HG02852 (cell line): Measurements from ENCODE around the gene FAM163B.

Source experiments
- ATAC-seq: cut with Tn5 transposase; IDR thresholded peaks from one replicate; pipeline ENCODE4 v1.9.1; 2021; ENCODE audit warnings: mild to moderate bottlenecking, moderate library complexity; ENCODE audit not compliant: unreplicated experiment

Gene FAM163B

DNA sequence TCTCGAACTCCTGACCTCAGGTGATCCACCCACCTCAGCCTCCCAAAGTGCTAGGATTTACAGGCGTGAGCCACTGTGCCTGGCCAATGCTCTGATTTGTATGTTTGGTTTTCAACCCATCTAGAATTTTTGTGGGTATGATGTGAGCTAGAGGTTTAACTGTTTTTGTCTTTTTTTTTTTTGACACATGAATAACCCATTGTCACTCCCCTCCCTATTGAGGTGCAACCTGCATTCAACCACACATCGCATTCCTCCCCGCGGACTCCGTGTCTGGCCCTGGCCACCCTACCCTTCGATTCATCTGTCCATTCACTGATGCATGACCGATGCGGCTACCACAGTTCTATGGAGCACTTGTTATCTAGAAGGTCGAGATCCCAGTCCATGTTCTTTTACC, 9.5 kb upstream of the FAM163B start:
- no peak for ATAC-seq

DNA sequence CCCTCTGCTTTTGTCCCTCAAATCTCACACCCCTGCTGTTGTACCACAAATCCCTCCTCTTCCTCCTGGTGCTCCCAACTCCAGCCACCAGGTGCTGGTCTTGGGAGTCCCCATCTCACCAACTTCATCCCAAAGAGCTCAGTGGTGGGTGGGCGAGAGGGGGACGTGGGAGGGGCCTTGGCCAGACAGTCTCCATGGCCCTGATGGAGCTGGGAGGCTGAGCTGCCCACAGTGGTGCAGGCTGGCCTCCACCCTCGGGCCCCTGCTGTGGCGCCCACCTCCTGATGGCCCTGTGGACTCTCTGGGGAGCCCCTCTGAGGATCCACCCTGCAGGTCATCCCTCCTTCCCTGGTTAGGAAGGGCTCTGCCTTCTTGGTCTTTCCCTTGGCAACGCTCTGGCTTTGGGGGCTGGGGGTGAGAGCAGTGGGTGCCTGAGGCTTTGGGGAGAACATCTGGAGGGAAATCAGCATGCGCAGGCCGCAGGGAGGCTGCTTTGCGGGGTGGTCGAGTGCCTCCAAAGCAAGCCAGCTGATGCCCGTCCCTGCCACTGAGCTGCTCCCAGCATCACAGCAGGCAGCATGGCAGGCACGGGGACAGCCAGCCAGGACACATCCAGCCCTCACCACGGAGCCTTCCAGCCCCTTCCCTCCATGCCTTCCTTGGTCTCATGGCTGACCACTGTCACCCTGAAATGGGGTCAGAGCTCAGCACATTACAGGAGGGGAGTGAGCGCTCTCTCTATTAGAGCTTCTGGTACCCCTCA, 7.6 kb upstream of the FAM163B start:
- no peak for ATAC-seq

DNA sequence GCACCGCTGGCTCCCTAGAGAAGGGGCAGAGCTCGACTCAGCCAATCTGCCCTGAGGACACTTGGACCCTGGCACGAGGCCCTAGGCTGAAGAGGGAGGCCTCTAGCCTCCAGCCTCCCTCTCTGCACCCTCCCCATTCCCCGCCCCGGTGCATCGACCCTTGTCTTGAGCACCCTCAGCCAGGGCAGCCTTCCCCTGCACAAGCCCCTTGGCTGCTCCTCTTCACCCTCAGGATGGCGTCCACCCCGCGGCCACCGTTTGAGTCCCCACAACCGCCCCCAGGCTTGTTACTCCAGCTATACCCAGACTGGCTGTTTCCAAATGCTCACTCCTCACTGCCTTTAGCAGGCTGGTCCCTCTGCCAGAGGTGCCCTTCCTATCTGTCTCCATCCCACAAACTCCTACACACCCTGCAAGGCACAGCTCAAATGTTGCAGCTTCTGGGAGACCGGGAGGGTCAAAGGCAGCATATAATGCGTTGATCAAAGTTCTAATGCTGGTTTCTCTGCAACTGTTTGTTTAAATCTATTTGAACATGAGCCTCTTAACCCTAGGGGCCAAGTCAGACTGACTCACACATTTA, 6.5 kb upstream of the FAM163B start:
- no peak for ATAC-seq

DNA sequence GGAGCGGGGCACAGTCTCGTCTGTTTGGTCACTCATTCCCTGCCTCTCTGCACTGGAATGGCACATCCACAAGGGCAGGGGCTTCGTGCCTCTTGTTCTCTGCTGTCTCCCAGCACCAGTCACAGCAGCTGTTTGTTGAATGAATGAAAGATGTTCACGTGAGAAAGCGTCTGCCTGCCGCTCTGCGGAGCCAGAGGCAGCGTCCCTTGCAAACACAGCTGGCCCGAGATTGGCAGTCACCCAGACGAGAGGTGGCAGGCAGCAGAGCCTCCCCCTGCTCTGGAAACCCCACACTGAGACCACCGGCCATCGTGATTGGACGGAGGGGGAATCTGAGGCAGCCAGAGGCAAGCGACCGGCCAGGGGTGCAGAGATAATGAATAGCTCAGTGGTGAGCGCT, 6.0 kb upstream of the FAM163B start:
- ATAC-seq: no peak

DNA sequence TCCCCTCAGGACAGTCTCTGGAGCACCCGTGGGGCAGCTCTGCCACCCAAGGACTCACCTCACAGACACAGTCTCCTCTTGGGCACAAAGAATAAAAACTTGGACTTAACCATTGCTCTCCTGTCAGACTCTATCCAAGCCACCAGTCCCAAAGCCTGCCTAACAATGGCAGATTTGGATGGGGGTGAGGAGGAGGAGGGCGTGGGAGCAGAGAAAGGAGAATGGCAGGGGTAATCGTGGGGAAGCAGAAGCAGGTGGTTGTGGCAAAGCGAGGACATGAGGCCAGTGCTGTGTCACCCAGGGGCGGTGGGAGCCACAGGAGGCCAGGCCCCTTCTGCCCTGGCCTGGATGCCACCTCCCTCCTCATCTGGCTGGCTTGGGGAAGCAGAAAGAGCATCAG, 5.5 kb upstream of the FAM163B start:
- ATAC-seq: no peak

DNA sequence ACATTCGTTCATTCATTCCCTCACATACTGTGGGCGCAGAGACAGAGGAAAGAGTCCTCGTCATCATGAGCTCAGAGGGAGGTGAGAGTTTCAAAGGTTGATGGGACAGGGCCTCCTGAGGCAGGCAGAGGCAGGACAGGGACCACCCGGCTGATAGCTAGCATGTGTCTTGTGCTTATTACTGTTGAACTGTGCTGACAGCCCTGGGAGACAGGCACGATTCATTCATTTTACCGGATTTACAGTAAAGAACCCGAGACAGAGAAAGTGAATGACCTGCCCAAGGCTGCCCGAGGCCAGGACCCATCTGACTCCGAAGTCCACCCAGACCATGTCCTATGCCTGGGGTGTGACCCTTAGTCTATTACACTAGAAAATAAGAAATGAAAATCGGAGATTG, 4.9 kb upstream of the FAM163B start:
- ATAC-seq: no peak

DNA sequence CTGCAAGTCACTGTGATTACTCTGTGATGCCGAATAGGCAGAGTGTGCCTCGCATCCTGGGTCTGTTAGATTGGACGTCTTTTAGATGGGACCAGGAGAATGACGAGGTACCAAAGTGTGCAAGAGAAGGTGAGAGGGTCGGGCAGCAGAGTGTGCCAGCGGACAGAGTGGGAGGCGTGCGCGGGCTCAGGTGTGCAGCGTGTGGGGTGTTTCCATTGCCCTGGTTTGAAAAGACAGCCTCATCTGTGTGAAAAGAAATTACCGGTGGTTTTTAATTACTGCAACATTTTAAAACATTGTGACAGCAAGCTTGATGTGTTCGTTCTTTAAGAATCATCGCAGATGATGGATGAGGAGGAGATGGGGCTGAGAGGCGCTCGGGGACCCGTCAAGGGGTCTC, 4.2 kb upstream of the FAM163B start:
- ATAC-seq: no peak

DNA sequence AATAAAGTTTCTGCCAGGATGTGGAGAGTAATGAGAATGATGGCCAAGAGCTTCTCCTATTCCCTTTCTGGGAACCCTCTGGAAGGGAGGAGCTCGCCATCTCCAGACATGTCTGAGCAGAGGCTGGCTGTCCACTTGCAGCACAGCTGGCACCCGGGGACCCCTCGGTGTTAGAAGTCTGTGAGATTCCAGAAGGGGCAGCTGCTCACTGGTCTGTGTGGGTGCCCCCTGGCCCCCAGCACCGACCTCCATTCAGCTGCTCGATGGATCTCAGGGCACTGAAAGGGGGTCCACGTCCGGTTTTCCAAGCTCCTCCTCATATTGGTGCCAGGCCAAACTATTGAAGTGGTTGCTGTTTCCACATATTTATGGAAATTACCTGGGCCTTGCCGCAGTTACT, 3.6 kb upstream of the FAM163B start:
- ATAC-seq: no peak

DNA sequence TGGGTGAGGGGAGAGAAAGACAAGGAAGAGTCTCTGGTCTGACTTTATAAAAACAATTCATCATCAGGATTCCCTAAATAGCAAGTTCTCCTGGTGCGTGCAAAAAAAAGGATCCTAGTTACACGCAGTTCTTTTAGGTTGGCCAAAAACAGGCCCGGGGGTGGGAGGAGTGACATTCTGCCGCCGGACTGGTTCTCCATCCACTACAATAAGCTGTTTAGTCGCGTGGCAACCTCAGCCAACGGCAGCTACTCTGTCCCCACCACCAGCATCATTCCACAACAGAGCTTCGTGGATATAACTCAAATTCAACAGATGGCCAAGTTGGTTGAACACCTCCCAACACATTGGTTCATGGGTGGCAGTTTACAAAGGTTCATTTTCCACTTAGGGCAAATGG, 2.9 kb upstream of the FAM163B start:
- no peak for ATAC-seq

DNA sequence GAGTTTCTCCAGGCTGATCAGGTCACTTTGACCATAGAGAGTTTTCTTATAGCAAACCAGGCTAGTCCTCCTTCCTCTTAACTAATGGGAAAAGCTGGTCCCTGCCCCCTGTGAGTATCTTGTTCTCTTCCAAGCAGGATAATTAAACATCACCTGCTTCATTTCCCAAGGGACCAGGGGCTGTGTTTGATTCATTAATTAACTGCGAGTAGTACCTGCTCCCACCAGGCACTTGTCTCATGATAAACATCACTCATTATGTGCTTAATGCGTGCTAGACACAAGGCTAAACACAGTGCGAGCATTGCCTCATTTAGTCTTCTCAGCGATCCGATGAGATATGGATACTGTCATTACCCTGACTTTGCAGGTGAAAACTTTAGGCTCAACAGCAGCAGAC, 1.7 kb upstream of the FAM163B start:
- ATAC-seq: no peak

DNA sequence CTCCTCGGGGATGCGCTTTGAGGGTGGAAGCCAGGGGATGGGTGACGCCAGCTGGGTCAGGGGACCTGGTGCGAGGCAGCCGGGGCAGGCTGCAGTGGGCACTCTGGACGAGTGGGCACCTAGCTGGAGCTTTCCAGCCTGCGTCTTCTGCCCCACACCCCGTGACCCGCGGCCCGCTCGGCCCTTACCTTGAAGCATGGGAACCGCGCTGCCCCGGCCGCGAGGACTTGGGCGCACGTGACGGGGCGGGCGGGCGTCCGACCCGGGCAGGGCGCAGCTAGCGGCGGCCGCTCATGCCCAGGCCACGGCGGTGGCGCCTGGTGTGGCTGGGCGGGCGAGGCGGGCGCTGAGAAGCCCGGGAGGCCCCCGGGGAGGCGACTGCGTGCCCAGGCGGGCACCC, 300 bp downstream of the FAM163B start:
- ATAC-seq: no peak

DNA sequence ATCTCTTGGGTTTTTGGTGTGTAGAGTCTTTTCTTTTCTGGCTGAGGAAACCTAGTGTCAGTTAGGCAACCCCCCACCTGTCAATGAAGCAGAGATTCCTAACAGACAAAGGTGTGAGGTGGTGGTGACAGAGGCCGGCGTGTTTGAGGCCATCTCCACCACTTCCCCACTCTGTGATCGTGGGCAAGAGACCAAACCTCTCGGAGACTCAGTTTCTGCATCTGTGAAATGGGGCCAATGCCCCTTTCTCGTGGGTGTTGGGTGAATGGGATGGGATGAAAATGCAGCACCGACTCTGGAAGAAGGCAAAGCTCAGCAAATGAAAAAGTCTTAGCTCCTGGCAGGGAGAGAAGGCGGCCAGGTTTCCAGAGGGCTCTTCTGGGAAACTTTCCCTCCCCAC, 807 bp downstream of the FAM163B start:
- ATAC-seq: no peak

DNA sequence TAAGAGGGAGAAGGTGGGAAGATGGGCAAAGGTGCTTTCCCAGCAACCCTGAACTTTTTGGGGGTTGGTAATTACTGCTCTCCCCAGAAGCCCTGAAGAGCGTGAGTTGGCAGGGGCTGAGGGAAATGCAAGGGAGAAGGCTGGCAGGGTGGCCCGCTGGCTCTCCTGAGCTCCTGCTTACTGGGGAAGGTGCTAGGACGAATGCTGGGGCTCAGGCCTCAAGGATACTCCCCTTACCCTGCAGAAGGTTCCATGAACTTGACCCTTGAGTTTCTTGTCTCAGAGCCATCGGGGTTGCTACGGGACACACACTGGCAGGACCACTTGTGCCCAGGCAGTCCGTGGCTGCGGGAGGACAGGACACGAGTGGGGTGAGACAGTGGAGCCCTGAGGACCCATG, 1.2 kb downstream of the FAM163B start:
- ATAC-seq: no peak

DNA sequence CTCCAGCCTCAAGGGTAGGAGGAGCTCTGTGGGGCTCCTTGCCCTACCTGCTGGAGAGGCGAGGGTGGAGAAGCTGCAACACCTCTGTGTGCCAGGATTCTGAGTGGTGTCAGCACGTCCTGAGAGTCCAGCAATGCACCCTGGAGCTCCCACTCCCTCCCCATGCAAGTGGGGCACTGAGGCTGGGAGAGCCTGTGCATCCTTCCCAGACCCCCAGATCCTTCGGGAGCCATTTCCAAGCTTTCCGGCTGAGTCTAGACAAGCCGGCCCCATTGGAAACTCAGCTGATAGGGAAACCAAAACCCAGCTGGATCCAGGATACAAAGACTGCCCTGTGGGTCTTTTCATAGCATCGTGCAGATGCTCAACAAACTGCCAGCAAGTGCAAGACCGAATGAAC, 1.8 kb downstream of the FAM163B start:
- ATAC-seq: no peak

DNA sequence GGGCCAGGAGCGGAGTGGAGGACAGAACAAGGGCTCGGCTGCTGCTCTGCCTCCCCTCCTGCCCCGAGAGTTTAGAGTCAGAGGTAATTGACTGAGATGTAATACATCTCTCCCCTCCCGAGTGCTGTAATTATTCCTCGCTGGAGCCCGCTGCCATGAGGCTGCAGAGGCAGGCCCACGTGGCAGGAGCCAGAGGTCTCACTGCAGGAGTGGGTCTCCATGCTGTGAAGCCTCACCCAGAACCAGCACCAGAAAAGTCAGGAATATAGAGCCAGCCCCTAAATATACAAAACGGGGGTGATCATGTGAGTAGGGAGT, 2.5 kb downstream of the FAM163B start:
- no peak for ATAC-seq

DNA sequence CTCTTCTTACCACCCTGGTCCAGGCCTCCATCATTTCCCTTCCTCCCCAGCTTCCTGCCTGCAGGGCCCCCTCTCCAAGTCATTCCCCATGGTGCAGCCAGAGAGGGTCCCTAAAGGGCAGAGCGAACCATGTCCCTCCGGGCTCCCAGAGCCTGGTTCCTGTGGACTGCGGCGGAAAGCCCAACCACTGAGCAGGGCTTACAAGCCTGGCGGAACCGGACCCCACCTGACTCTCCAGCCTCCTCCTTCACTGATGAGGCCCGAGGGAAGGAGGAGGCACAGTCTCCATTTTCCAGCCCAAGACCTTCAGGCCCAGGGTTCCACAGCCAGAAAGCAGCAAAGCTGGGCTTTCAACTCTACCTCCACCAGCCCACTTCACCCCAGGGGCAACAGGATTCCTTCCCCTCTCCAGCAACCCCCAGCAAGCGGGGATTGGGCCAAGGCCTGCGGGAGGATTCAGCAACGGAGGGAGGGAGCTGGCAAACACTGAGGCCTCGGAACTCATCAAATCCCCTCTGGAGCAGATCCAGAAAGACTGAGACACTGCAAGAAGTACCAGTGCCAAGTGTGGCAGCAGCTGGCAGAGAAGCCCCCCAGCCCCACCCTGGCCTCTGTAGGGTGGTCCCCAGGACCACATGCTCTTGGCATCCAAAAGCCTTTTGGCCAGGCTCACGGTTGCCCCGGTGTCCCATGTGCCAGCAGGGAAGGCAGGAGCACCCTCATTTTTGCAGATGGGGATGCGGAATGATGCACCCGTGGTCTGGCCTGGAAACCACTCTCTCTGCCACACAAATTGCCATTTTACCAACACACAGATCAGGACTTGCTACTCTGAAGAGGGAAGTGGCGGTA, 3.1 kb downstream of the FAM163B start:
- no peak for ATAC-seq

DNA sequence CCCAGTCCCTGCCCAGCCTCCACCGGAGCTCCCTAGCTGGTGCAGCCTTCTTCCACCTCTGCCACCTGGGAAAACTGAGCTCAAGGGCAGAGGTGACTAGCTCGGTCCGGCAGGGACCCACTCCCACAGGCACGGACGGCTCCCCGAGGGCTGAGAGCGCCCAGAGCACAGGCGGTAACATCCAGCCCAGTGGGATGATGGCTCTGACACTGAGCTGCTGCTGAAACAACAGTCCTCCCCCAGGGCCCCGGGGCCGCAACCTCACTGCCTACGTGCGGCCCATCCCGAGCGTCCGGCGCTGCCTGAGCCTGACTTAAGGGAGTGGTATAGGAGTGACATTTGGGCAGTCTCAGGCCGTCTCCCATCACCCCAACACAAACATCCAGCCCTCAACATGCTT, 3.7 kb downstream of the FAM163B start:
- no peak for ATAC-seq

DNA sequence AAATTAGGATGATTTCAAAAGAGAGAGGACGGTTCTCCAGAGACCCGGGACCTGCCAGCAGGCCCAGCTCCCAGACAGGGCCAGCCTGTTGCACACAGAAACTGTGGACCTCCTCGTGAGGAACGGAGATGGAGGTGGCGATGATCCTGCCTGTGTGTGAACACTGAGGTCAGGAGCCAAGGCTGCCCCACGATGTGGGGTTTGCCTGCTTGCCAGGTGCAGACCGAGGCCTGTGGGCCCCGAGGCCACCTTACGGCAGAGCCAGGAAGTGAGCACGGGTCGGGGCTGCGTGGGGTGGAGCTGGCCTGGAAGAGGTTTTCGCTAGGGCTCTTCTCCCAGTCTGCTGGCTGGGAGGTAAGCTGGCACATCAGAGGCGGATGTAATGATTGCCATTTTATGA, 4.3 kb downstream of the FAM163B start:
- ATAC-seq: no peak

DNA sequence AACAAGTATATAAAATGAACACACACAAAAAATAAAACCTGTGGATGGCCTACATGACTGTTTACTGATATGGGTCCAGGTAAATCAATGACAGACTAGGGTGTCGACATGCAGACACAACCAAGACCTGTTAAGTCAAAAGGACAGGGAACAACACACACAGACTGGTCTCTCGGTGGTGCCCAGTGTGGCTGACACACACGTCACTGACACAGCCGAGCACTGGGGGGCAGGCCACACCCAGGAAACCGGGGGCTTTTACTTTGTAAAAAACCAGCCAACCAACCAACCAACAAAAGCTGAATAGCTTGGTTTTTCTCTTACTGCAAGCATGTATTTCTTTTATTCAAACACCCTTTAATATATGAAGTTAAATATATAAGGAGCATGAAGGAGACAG, 5.0 kb downstream of the FAM163B start:
- ATAC-seq: no peak

DNA sequence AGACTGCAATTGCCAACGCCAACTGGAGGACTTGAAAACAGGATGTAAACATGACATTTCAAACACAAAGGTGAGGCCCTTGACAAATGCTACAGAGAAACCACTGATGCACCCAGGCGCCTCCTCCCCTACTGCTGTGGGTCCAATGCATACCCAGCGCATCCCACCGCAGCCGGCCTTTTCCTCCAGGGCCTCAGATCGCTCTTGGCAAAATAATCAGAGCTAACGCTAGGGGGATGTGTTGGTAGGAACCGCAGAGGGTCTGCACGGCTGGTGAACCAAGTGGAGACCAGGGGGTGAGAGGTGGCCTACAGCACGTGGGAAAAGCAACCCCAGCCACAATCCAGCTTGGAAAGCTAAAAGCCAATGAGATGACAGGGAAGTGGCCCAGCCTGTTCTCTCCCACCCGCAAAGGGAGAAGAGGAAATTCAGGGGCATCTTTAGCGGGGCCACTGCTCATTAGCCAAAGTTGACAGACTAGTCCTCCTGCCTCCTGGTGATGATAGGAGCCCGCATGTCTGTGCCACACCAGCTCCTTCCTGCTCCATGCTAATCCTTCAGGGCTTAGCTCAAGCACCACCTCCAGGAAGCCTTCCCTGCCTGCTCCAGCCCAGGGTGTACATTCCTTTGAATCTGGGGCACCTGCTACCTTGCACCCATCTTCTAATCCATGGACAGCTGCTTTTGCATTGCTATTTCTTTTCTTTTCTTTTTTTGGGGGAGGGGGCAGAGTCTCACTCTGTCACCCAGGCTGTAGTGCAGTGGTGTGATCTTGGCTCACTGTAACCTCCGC, 5.9 kb downstream of the FAM163B start:
- ATAC-seq: no peak

DNA sequence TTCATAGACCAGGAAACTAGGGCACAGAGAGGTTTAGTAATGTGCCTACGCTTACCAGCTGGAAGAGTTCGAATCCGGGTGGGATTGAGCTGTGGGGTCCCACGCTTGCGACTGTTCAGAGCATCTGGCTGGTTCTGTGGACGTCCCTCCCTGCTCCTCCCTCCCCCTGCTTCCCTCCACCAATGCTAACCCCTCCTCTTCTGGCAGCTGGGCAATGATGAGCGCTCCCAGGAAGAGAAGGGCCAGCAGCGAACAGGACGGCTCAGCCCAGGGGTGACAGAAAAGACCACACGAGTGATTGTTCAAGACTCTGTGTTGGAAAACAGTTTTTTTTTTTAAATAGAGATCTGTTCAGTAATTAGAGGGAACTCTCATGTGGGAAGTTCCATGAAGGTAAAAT, 6.9 kb downstream of the FAM163B start:
- ATAC-seq: no peak
